Kidney (tissue), 14 donors: Measurements from ENCODE around the gene WASF2. TPM values are rescaled to one million over a fixed set of nuclear protein-coding genes. Genes with fewer than 3 reads are reported as not detected.

Experiments used
- DNase-seq, 5 donors: peaks; one replicate each; pipeline ENCODE4 v3.0.0-alpha.2; 2013 to 2020
- FAIRE-seq: peaks from 2 replicates; lab custom pipeline; 2012; peaks lifted over from hg19 to GRCh38; lab: Jason Lieb, UNC
- H3K27ac ChIP-seq, 2 donors: one replicate each; pipeline ENCODE4 v1.7.0; 2013; ENCODE audit warnings: low read depth in 2 of 2, low read length in 2 of 2, inconsistent platforms in 1 of 2
- H3K27me3 ChIP-seq: one replicate; pipeline ENCODE4 v1.7.1; 2013; ENCODE audit warnings: low read length, inconsistent platforms; ENCODE audit not compliant: control insufficient read depth, insufficient read depth
- H3K36me3 ChIP-seq, 3 donors: one replicate each; pipeline versions ENCODE4 v1.7.0 to v1.7.1; 2013; ENCODE audit warnings: low read length in 3 of 3, control low read depth in 1 of 3, inconsistent platforms in 1 of 3; ENCODE audit not compliant: insufficient read depth in 3 of 3, control insufficient read depth in 2 of 3
- H3K4me1 ChIP-seq, 3 donors: one replicate each; pipeline versions ENCODE4 v1.7.0 to v1.7.1; 2013; ENCODE audit warnings: low read length in 3 of 3, inconsistent platforms in 1 of 3, low read depth in 1 of 3; ENCODE audit not compliant: control insufficient read depth in 2 of 3, insufficient read depth in 2 of 3
- H3K4me3 ChIP-seq, 3 donors: one replicate each; pipeline versions ENCODE4 v1.7.0 to v1.8.1; 2013; ENCODE audit warnings: low read length in 3 of 3, control low read depth in 1 of 3, inconsistent platforms in 1 of 3
- H3K9ac ChIP-seq, 3 donors: one replicate each; pipeline versions ENCODE4 v1.7.0 to v1.7.1; 2013; ENCODE audit warnings: low read length in 3 of 3, control low read depth in 1 of 3, inconsistent platforms in 1 of 3
- H3K9me3 ChIP-seq, 3 donors: one replicate each; pipeline versions ENCODE4 v1.7.0 to v1.7.1; 2013; ENCODE audit warnings: low read length in 3 of 3, control low read depth in 1 of 3, inconsistent platforms in 1 of 3; ENCODE audit not compliant: control insufficient read depth in 2 of 3, insufficient read depth in 1 of 3
- intact Hi-C: fragments of 100-400 bp; cut with DNase I; formaldehyde crosslinking; loops from one replicate; pipeline ENCODE4 v1.11.1; 2022
- polyA plus RNA-seq: library from polyadenylated mRNA; stranded (reverse); fragments of 350-450 nt; fragmentation: Illumina TruSeq; extraction: RNeasy Lipid Tissue Mini Kit (QIAGEN cat#74804); gene quantifications from one replicate; pipeline ENCODE4 v1.2.3, GENCODE V29; 2014; ENCODE audit warnings: low read depth, low replicate concordance; ENCODE audit not compliant: insufficient read depth
- total RNA-seq: library from RNA; stranded (reverse); fragmentation: NEBNext Ultra II Directional; extraction: Animal tissue kit (Norgen Biotek cat#: 25700); gene quantifications from one replicate; pipeline ENCODE4 v1.2.1, GENCODE V29; 2021
- TF ChIP-seq, protein P1 (sequence below): IDR thresholded peaks from 3 replicates; pipeline ENCODE4 v1.5.1; 2012; ENCODE audit warnings: mild to moderate bottlenecking, moderate library complexity, borderline replicate concordance; ENCODE audit not compliant: insufficient read depth; ENCODE audit errors: extremely low read depth
- donor health status: control.
- donor health status: control.
- donor health status: control.
- donor health status: control.
- donor health status: control.
- donor health status: DM: yes; HTN: yes; CAD: no.
- donor health status: Normal renal cell carcinoma (clear cell type).

The WASF2 gene
- total and polyA plus RNA-seq, 2 donors from 2014 or later = 23.9 to 159 TPM

DNA sequence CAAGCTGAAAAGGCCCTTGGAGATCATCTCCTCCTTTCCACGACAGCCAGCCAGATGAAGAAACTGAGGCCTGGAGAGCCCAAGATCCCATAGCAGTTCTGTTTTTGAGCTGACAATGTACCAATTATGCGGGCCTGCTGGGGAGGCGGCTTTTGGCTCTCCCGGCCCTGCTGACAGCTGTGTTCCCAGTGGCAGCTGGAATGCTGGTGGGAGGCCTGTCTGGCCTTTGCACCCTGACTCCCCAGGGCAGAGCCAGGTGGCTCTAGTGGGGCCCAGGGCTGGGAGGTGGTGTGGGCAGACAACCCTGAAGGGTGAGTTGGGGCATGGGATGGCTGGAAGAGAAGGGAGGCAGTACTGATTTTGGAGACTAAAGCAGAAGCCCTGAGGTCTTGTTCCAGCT is 30.7 kb upstream of the WASF2 start:
- DNase-seq (no peak), FAIRE-seq (no peak)
- Histone ChIP-seq H3K27ac (no peak overlapping the region), H3K27me3 (no peaks in the 10 kb centered on the region), H3K9ac (no peak overlapping the region), H3K4me1 (peaks cover 22 to 42% (median 23%) of the 10 kb centered on the region in 3 donors), H3K36me3 (no peaks in the 10 kb centered on the region), H3K9me3 (no peaks in the 10 kb centered on the region), H3K4me3 (no peak overlapping the region)
- TF ChIP-seq, protein P1, sequence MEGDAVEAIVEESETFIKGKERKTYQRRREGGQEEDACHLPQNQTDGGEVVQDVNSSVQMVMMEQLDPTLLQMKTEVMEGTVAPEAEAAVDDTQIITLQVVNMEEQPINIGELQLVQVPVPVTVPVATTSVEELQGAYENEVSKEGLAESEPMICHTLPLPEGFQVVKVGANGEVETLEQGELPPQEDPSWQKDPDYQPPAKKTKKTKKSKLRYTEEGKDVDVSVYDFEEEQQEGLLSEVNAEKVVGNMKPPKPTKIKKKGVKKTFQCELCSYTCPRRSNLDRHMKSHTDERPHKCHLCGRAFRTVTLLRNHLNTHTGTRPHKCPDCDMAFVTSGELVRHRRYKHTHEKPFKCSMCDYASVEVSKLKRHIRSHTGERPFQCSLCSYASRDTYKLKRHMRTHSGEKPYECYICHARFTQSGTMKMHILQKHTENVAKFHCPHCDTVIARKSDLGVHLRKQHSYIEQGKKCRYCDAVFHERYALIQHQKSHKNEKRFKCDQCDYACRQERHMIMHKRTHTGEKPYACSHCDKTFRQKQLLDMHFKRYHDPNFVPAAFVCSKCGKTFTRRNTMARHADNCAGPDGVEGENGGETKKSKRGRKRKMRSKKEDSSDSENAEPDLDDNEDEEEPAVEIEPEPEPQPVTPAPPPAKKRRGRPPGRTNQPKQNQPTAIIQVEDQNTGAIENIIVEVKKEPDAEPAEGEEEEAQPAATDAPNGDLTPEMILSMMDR = no peak
- intact Hi-C loops = no loop called here

DNA sequence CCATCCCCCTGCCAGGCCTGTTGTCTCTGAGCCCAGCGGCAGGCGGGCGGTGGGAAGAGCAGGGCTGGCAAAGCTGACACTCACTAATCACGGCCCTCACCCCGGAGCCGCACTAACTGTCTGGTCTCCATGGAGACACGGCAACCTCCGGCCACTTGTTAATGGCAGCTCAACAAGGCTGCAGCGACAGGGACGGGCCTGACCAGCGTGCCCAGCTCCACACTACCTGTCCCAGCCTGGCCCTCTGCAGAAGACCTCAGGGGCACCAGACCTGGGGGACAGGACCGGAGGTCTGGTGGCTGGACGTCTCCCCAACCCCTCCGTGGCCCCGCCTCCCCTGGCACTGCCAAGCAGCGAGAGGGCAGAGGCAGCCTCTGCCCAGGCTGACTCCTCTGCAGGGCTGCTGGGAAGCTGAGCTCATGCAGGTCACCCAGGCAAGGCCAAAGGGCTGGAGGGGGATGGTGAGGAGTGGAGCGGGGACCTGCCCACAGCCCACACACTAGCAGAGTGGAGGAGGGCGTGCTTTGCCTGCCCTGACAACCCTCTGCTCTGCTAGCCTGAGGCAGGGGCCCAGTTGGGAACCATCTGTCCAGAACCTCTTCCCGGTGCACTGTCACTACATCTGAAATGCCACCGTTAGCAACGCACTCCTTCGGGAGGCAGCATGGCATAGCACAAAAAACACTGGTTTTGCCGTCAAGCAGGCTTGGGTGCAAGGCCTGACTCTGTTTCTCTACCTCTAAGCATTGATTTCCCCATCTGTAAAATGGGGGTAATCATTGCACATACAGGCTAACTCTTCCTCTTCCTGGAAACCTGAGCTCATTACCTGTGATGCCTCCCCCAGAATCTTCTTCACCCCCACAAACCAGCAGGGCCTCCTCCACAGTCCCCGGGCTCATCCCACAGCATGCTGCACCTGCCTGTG is 29.6 kb upstream of the WASF2 start:
- Histone ChIP-seq H3K27me3 (no peaks in the 10 kb centered on the region), H3K27ac (peak overlapping the region; percentile 51 to 71), H3K36me3 (no peaks in the 10 kb centered on the region), H3K4me3 (peak overlapping the region in 1 of 3 donors; percentile 47), H3K9me3 (no peaks in the 10 kb centered on the region), H3K4me1 (peaks cover 14 to 36% (median 20%) of the 10 kb centered on the region in 3 donors), H3K9ac (no peak overlapping the region)
- TF ChIP-seq, protein P1 = no peak
- FAIRE-seq (no peak), DNase-seq (peak; percentile 85 to 90 (median 89))
- intact Hi-C loops = no loop called here

DNA sequence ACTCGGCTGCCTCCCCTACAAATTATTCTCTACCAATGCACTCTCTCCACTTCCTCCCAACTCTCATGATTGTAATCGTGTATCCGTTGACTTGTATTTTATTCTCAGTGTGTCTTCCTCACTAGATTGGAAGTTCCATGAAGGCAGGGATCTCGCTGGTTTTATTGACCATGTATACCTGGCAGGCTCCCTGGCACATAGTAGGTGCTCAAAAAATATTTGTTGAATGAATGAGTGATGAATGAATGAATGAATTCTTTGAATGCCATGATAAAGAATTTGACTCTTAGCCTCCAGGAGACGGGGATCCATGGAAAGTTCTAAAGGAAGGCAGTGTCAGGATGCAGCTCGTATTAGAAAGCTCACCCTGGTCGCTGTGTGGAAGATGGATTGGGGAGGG is 28.8 kb upstream of the WASF2 start:
- Histone ChIP-seq H3K36me3 (no peaks in the 10 kb centered on the region), H3K27me3 (no peaks in the 10 kb centered on the region), H3K4me1 (peaks cover 13 to 31% (median 14%) of the 10 kb centered on the region in 3 donors), H3K9me3 (no peaks in the 10 kb centered on the region), H3K9ac (no peak overlapping the region), H3K27ac (no peak overlapping the region), H3K4me3 (no peak overlapping the region)
- FAIRE-seq (no peak), DNase-seq (no peak)
- intact Hi-C loops = no loop called here
- TF ChIP-seq, protein P1 = no peak
